Astrocyte (in vitro differentiated cells and primary cell): ENCODE measurements around the gene JAZF1.

ENCODE experiments used
- EZH2 ChIP-seq: IDR thresholded peaks from 2 replicates; pipeline ENCODE4 v1.6.1; 2012; ENCODE audit warnings: mild to moderate bottlenecking, low read length, inconsistent platforms; ENCODE audit not compliant: insufficient read depth
- TF ChIP-seq, protein P1 (sequence below): IDR thresholded peaks from 2 replicates; pipeline ENCODE4 v1.5.1; 2011; ENCODE audit warnings: low read depth, mild to moderate bottlenecking, inconsistent platforms, low read length, moderate library complexity; ENCODE audit not compliant: insufficient read depth

DNA sequence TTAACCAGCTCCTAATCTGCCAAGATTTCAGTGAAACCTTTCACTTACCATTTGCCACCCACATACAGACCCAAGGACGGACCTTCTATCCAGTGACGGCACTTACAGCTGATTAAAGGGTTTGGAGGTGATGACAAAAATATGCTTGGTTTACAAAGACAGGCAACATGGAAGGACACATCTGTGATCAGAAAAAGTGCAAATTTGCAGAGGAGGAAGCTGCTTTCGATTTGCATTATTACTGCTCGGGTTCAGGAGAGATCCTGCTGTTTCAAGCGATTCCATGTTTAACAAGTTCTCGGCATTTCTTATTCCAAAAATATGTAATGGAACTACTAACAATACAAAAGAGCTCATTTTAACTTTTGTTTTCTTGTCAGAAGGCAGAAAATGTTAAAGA is 109.0 kb downstream of the JAZF1 start:
- TF ChIP-seq, protein P1, sequence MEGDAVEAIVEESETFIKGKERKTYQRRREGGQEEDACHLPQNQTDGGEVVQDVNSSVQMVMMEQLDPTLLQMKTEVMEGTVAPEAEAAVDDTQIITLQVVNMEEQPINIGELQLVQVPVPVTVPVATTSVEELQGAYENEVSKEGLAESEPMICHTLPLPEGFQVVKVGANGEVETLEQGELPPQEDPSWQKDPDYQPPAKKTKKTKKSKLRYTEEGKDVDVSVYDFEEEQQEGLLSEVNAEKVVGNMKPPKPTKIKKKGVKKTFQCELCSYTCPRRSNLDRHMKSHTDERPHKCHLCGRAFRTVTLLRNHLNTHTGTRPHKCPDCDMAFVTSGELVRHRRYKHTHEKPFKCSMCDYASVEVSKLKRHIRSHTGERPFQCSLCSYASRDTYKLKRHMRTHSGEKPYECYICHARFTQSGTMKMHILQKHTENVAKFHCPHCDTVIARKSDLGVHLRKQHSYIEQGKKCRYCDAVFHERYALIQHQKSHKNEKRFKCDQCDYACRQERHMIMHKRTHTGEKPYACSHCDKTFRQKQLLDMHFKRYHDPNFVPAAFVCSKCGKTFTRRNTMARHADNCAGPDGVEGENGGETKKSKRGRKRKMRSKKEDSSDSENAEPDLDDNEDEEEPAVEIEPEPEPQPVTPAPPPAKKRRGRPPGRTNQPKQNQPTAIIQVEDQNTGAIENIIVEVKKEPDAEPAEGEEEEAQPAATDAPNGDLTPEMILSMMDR, result no peak
- no peak for TF ChIP-seq EZH2
